HepG2 (cell line): Measurements from ENCODE around the gene ZNF771.

Experiments used
- ESRRA ChIP-seq: sonication (generic); formaldehyde crosslinking; IDR thresholded peaks from 2 replicates; pipeline ENCODE4 v1.5.1; 2020; ENCODE audit warnings: mild to moderate bottlenecking, low read depth, missing genetic modification reagents
- EZH2 ChIP-seq: conservative IDR thresholded peaks from 2 replicates; pipeline ENCODE4 v1.6.1; 2012; ENCODE audit warnings: mild to moderate bottlenecking, low read depth, low read length, moderate library complexity
- GTF2F1 ChIP-seq: fragments of 150-350 bp; IDR thresholded peaks from 2 replicates; pipeline ENCODE4 v1.6.1; 2014; ENCODE audit warnings: low read length
- MXD4 ChIP-seq: IDR thresholded peaks from 2 replicates; pipeline ENCODE4 v1.6.1; 2016; ENCODE audit warnings: mild to moderate bottlenecking, missing biosample characterization, missing genetic modification reagents
- ZNF274 ChIP-seq: sonication (generic); formaldehyde crosslinking; IDR thresholded peaks from 2 replicates; pipeline ENCODE4 v1.5.1; 2020; ENCODE audit warnings: mild to moderate bottlenecking, missing genetic modification reagents
- ZNF749 ChIP-seq: sonication (generic); formaldehyde crosslinking; IDR thresholded peaks from 2 replicates; pipeline ENCODE4 v1.8.0; 2022; ENCODE audit warnings: mild to moderate bottlenecking, missing genetic modification reagents, moderate library complexity, borderline replicate concordance
- TF ChIP-seq, protein P1 (sequence below): sonication (generic); formaldehyde crosslinking; IDR thresholded peaks from 2 replicates; pipeline ENCODE4 v1.4.0; 2020; ENCODE audit warnings: missing genetic modification reagents
- TF ChIP-seq, protein P2 (sequence below): sonication (generic); formaldehyde crosslinking; IDR thresholded peaks from 2 replicates; pipeline ENCODE4 v1.5.0; 2020; ENCODE audit warnings: mild to moderate bottlenecking, missing genetic modification reagents, moderate library complexity

DNA sequence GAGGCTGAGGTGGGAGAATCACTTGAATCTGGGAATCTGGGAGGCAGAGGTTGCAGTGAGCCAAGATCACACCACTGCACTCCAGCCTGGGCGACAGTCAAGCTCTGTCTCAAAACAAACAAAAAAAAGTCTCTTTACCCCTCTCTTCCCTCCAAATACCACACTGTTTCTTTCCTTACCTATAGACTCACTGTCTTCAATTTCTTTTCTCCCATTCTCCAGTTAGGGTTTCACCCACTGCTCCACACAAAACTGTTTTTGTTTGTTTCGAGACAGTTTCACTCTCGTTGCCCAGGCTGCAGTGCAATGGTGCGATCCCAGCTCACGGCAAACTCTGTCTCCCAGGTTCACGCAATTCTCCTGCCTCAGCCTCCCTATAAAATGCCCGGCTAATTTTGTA lies 46.2 kb upstream of the ZNF771 start:
- TF ChIP-seq GTF2F1 (no peak), MXD4 (no peak), ZNF274 (no peak), EZH2 (no peak), ESRRA (CRISPR knock-in tag) (no peak), ZNF749 (CRISPR knock-in tag) (no peak)
- TF ChIP-seq, protein P1, sequence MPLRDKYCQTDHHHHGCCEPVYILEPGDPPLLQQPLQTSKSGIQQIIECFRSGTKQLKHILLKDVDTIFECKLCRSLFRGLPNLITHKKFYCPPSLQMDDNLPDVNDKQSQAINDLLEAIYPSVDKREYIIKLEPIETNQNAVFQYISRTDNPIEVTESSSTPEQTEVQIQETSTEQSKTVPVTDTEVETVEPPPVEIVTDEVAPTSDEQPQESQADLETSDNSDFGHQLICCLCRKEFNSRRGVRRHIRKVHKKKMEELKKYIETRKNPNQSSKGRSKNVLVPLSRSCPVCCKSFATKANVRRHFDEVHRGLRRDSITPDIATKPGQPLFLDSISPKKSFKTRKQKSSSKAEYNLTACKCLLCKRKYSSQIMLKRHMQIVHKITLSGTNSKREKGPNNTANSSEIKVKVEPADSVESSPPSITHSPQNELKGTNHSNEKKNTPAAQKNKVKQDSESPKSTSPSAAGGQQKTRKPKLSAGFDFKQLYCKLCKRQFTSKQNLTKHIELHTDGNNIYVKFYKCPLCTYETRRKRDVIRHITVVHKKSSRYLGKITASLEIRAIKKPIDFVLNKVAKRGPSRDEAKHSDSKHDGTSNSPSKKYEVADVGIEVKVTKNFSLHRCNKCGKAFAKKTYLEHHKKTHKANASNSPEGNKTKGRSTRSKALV (CRISPR knock-in tag), result no peak
- TF ChIP-seq, protein P2, sequence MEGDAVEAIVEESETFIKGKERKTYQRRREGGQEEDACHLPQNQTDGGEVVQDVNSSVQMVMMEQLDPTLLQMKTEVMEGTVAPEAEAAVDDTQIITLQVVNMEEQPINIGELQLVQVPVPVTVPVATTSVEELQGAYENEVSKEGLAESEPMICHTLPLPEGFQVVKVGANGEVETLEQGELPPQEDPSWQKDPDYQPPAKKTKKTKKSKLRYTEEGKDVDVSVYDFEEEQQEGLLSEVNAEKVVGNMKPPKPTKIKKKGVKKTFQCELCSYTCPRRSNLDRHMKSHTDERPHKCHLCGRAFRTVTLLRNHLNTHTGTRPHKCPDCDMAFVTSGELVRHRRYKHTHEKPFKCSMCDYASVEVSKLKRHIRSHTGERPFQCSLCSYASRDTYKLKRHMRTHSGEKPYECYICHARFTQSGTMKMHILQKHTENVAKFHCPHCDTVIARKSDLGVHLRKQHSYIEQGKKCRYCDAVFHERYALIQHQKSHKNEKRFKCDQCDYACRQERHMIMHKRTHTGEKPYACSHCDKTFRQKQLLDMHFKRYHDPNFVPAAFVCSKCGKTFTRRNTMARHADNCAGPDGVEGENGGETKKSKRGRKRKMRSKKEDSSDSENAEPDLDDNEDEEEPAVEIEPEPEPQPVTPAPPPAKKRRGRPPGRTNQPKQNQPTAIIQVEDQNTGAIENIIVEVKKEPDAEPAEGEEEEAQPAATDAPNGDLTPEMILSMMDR (CRISPR knock-in tag), result no peak
